ENCODE data around the gene KLHL3. TPM values are rescaled to one million over a fixed set of nuclear protein-coding genes. Genes with fewer than 3 reads are reported as not detected.

The KLHL3 gene
- total RNA-seq, 1 donor from 2014 or later = 23.3 TPM

DNA sequence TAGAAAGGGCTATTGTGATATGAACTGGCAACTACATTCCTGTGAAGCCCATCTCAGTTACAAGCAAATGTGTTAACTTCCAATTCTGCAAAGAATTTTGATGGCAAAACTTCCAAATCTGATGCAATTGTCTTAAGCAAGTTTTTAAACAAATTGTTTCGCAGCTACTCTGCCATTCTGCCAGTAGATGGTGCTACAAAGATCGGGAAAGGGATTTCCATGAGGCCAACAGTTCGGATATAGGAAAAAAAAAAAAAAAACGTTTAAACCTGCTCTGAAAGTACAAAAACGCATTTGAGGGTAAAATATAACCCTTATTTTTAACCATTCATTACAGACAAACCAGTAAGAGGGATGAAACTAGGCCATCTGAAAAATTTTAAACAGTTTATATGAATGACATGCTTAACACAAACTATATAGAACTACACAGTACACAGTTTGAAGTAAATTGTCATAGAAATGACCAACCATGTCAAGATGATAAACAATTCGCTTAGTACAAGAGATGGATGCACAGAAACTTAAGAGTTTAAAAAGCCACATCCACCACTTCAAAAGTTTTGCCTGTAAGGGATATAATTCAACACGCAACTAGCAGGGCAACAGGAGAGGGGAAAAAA is 16.1 kb upstream of the KLHL3 start:
- intact Hi-C loops (cut with DNase I) = loop anchor here (5.0 to 10.0 kb wide), 2 partner anchors 280 to 383 kb away; partner anchors contain the start of genes FAM13B and NME5
- no peak for DNase-seq (ENCODE audit: missing footprints)
- no peak for ATAC-seq

GRCh38 chr5:137750436-137750835 is 14.5 kb upstream of the KLHL3 start:
- intact Hi-C loops (cut with DNase I) = loop anchor here (5.0 to 10.0 kb wide), 2 partner anchors 282 to 384 kb away; partner anchors contain the start of genes FAM13B and NME5
- no peak for ATAC-seq
- no peak for DNase-seq (ENCODE audit: missing footprints)

GRCh38 chr5:137747848-137748247 is 12.0 kb upstream of the KLHL3 start:
- DNase-seq (ENCODE audit: missing footprints) (no peak), ATAC-seq (no peak)
- intact Hi-C loops (cut with DNase I) = no loop called here

DNA sequence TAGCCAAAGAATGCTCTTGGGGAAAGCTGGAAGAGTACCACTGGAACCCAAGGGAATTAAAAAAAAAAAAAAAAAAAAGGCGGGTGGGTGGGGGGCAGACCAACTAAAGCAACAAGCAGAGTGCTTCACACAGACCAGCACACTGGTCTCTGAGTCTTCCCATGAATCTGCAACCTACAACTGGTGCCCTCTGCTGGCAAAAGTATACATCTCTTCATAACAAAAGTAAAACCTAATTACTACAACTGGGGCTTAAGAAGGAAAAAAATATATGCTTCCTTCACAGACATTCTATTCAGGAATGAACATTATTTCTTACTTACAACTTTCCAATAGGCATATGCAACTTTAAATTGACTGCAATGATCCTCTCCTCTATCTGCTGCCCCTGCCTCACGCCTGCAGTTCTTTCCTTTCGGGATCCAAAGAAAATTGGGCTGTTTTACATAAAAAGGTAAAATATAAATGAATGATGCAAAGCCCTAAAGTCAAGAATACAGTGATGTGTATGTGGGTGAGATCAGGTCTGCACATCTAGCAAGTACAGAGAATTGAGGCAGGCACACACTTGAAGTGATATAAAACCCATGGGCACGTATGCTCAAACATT is 7.2 kb upstream of the KLHL3 start:
- no peak for DNase-seq (ENCODE audit: missing footprints)
- intact Hi-C loops (cut with DNase I) = loop anchor here (2.0 kb wide), 2 partner anchors 82 to 112 kb away; no protein-coding TSS in a partner anchor
- ATAC-seq = peak; percentile 63

GRCh38 chr5:137741718-137742117 is 5.8 kb upstream of the KLHL3 start:
- no peak for ATAC-seq
- intact Hi-C loops (cut with DNase I) = loop anchor here (2.0 kb wide), 2 partner anchors 81 to 111 kb away; no protein-coding TSS in a partner anchor
- DNase-seq (ENCODE audit: missing footprints) = no peak

GRCh38 chr5:137739737-137740136 is 3.8 kb upstream of the KLHL3 start:
- intact Hi-C loops (cut with DNase I) = no loop called here
- DNase-seq (ENCODE audit: missing footprints) (no peak), ATAC-seq (no peak)

DNA sequence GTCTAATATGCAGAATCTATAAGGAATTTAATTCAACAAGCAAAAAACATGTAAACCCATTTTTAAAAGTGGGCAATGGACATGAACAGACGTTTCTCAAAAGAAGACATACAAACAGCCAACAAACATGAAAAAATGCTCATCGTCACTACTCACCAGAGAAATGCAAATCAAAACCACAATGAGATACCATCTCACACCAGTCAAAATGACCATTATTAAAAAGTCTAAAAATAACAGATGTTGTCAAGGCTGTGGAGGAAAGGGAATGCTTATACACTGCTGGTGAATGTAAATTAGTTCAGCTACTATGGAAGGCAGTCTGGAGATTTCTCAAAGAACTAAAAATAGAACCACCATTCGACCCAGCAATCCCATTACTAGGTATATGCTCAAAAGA is 3.1 kb upstream of the KLHL3 start:
- intact Hi-C loops (cut with DNase I) = no loop called here
- no peak for ATAC-seq
- no peak for DNase-seq (ENCODE audit: missing footprints)

DNA sequence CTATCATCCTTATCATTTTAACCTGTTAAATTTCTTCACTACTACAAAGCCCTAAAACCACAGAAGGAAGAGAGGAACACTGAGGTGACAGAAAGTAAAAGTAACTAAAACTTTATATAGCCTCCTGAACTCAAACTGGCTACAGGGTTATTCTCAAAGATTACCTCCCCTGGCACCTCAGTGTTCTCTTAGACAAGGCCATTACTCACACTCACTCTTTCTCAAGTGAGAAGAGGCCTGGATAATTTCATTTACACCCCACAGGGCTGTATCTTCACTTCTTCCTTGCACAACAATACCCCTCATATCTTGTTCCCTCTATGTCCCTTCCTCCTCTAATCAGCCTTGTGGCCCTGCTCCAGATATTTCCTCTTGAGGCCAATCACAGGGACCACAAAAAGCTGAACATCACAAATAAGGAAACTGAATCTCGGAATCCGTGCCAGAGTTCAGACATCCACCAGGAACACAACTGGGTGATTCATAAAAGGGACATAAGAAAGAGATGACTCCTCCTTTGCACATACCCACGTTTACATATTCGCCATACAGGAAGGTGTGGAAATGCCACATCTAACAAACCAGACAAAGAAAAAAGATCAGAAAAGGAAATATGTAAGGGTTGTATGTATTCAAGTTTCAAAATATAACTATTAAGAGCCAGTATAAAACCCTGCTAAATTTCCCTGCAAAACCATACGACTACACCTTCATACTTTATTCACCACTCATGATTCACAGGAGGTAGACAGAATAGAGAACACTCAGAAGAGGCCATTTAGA is 1.7 kb upstream of the KLHL3 start:
- ATAC-seq (peak; percentile 82), DNase-seq (ENCODE audit: missing footprints) (no peak)
- intact Hi-C loops (cut with DNase I) = loop anchor here (2.0 kb wide), 1 partner anchor 71 kb away; no protein-coding TSS in a partner anchor

GRCh38 chr5:137736496-137736895 is 607 bp upstream of the KLHL3 start:
- DNase-seq (ENCODE audit: missing footprints) (no peak), ATAC-seq (no peak)
- intact Hi-C loops (cut with DNase I) = loop anchor here (2.0 kb wide), 1 partner anchor 70 kb away; no protein-coding TSS in a partner anchor

- ATAC-seq (peak; percentile 27), DNase-seq (ENCODE audit: missing footprints) (no peak)
- intact Hi-C loops (cut with DNase I) = loop anchor here (5.0 kb wide), 1 partner anchor 38 kb away; no protein-coding TSS in a partner anchor
These were observed 831 bp downstream of the KLHL3 start for GRCh38 chr5:137734962-137735554.

- DNase-seq (ENCODE audit: missing footprints) (no peak), ATAC-seq (no peak)
- intact Hi-C loops (cut with DNase I) = loop anchor here (5.0 kb wide), 1 partner anchor 37 kb away; no protein-coding TSS in a partner anchor
These were observed 1.6 kb downstream of the KLHL3 start for GRCh38 chr5:137734331-137734730.

DNA sequence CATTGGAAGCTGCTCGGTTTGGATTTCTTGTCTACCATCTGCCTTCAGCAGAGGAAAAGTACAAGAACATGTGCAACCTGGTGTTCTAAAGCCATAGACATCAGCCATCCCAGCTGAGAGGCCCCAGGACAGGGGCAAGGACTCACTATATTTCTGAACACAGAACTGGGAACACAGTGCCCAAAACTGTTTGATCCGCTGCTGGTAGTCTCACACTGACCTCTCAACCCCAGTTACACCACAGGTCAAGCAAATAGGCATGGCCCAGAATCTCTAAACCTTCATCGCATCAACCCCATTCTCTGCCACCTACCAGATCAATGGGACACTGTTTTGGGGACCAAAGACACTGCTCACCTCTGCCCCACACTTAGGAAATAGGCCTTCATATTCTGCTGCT is 2.0 kb downstream of the KLHL3 start:
- intact Hi-C loops (cut with DNase I) = loop anchor here (5.0 kb wide), 1 partner anchor 37 kb away; no protein-coding TSS in a partner anchor
- ATAC-seq = no peak
- DNase-seq (ENCODE audit: missing footprints) = no peak

DNA sequence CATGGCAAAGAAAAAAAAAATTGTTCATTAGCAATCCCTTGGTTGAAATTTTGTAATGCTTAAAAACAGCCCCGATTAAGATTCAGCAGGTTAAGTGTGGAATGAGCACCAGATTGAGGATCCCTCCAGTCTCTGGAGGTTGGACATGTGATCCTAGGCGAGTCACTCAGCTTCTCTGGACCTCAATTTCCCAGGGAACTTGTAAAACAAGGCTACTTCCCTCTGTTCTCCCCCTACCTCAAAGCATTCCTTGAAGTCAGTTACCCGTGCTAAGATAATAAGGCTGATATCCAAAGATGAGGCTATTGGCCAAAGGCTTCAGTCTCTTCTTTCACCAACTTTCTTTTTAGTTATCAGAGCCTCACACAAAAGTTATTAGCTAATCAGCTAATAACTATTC is 2.9 kb downstream of the KLHL3 start:
- no peak for DNase-seq (ENCODE audit: missing footprints)
- intact Hi-C loops (cut with DNase I) = loop anchor here (5.0 kb wide), 1 partner anchor 36 kb away; no protein-coding TSS in a partner anchor
- ATAC-seq = no peak

- intact Hi-C loops (cut with DNase I) = loop anchor here (2.0 to 5.0 kb wide), 2 partner anchors 20 to 34 kb away; no protein-coding TSS in a partner anchor
- ATAC-seq = no peak
- no peak for DNase-seq (ENCODE audit: missing footprints)
These were observed 4.7 kb downstream of the KLHL3 start for GRCh38 chr5:137731176-137731575.

- no peak for ATAC-seq
- intact Hi-C loops (cut with DNase I) = loop anchor here (2.0 to 5.0 kb wide), 2 partner anchors 20 to 33 kb away; no protein-coding TSS in a partner anchor
- no peak for DNase-seq (ENCODE audit: missing footprints)
These were observed 5.6 kb downstream of the KLHL3 start for GRCh38 chr5:137730336-137730735.

- DNase-seq (ENCODE audit: missing footprints) = no peak
- intact Hi-C loops (cut with DNase I) = no loop called here
- ATAC-seq = no peak
These were observed 7.8 kb downstream of the KLHL3 start for GRCh38 chr5:137728048-137728447.

GRCh38 chr5:137727623-137728022 is 8.3 kb downstream of the KLHL3 start:
- DNase-seq (ENCODE audit: missing footprints) = no peak
- ATAC-seq = no peak
- intact Hi-C loops (cut with DNase I) = no loop called here

DNA sequence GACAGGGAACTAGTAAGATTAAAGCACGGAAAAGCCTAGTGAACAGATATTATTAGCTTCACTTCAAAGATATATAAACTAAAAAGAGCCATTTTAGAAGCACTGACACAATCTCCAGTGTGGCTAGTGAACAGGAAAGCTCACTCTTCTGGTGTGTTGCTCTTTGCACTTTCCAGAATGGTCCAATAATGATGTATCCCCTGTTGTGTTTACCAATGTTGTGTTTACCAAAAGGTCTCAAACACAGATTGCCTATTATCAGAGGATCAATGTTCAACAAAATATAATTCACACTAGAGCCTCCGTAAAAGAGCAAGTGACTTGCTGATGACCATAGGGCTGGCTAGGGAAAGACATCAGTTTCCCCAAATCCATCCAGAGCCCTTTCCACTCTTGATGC is 11.6 kb downstream of the KLHL3 start:
- intact Hi-C loops (cut with DNase I) = no loop called here

GRCh38 chr5:137718611-137719010 is 17.3 kb downstream of the KLHL3 start:
- DNase-seq (ENCODE audit: missing footprints) (no peak), ATAC-seq (no peak)
- intact Hi-C loops (cut with DNase I) = no loop called here

More for the DNA sequence above, 11.6 kb downstream of the KLHL3 start:
- ATAC-seq (no peak), DNase-seq (ENCODE audit: missing footprints) (no peak)
